ENCODE data around the gene MCC.

- TF ChIP-seq POLR2AphosphoS5 (IDR thresholded peaks at IDR 0.05; ENCODE audit: low read depth, low read length) = no peak
- no peak for TF ChIP-seq REST (IDR thresholded peaks at IDR 0.05; ENCODE audit: insufficient read depth in 1 of 2, low read depth in 2 of 2, low read length in 2 of 2)
Observed at GRCh38 chr5:113213551-113214425, 274.5 kb downstream of the MCC start.
